Keratinocyte (primary cell): ENCODE results near the gene C12orf42. TPM values are rescaled to one million over a fixed set of nuclear protein-coding genes. Genes with fewer than 3 reads are reported as not detected.

Experiments
- DNase-seq: peaks from one replicate; pipeline ENCODE4 v3.0.0-alpha.2; 2011; ENCODE audit warnings: low read depth, missing footprints, low spot score
- FAIRE-seq: peaks from 2 replicates; lab custom pipeline; 2011; peaks lifted over from hg19 to GRCh38; lab: Jason Lieb, UNC
- H2AFZ ChIP-seq: 2 replicates; pipeline ENCODE4 v1.6.0; 2012; ENCODE audit warnings: low read length, control low read depth, inconsistent platforms; ENCODE audit not compliant: control insufficient read depth
- H3K27ac ChIP-seq: 2 replicates; pipeline ENCODE4 v1.5.1; 2011; ENCODE audit warnings: low read length; ENCODE audit not compliant: control insufficient read depth, insufficient read depth
- H3K27me3 ChIP-seq: 3 replicates; pipeline ENCODE4 v1.6.0; 2011; ENCODE audit warnings: low read length; ENCODE audit not compliant: control insufficient read depth, insufficient read depth; ENCODE audit errors: extremely low read depth
- H3K36me3 ChIP-seq, 2 experiments: 2 replicates in 1 of 2; 3 replicates in 1 of 2; pipeline ENCODE4 v1.5.1; 2011; ENCODE audit warnings: low read length in 2 of 2, mild to moderate bottlenecking in 1 of 2; ENCODE audit not compliant: control insufficient read depth in 2 of 2, insufficient read depth in 2 of 2; ENCODE audit errors: extremely low read depth in 1 of 2
- H3K4me1 ChIP-seq: 3 replicates; pipeline ENCODE4 v1.5.1; 2011; ENCODE audit warnings: low read length; ENCODE audit not compliant: control insufficient read depth, insufficient read depth; ENCODE audit errors: extremely low read depth
- H3K4me2 ChIP-seq: 3 replicates; pipeline ENCODE4 v1.6.0; 2011; ENCODE audit warnings: low read depth, low read length; ENCODE audit not compliant: control insufficient read depth, insufficient read depth; ENCODE audit errors: extremely low read depth
- H3K4me3 ChIP-seq, 3 experiments: fragments of 200-600 bp in 1 of 3; sonication (generic) in 1 of 3; 2 replicates in 2 of 3; 3 replicates in 1 of 3; pipeline ENCODE4 v1.5.1; 2011 to 2016; ENCODE audit warnings: low read length in 3 of 3, mild to moderate bottlenecking in 3 of 3, control low read depth in 2 of 3, inconsistent platforms in 1 of 3, low read depth in 1 of 3, mixed read lengths in 1 of 3, mixed run types in 1 of 3, moderate library complexity in 1 of 3; ENCODE audit not compliant: control insufficient read depth in 2 of 3, insufficient read depth in 2 of 3; ENCODE audit errors: extremely low read depth in 1 of 3
- H3K79me2 ChIP-seq: 2 replicates; pipeline ENCODE4 v1.6.0; 2012; ENCODE audit warnings: low read length; ENCODE audit not compliant: control insufficient read depth, insufficient read depth
- H3K9ac ChIP-seq: 3 replicates; pipeline ENCODE4 v1.6.0; 2011; ENCODE audit warnings: low read length; ENCODE audit not compliant: control insufficient read depth, insufficient read depth; ENCODE audit errors: extremely low read depth
- H3K9me1 ChIP-seq: 3 replicates; pipeline ENCODE4 v1.6.0; 2011; ENCODE audit warnings: low read length; ENCODE audit not compliant: control insufficient read depth, insufficient read depth; ENCODE audit errors: extremely low read depth
- H3K9me3 ChIP-seq: 2 replicates; pipeline ENCODE4 v1.5.1; 2012; ENCODE audit warnings: low read depth, low read length; ENCODE audit not compliant: control insufficient read depth
- H4K20me1 ChIP-seq: 3 replicates; pipeline ENCODE4 v1.6.0; 2011; ENCODE audit warnings: low read length; ENCODE audit not compliant: control insufficient read depth, insufficient read depth; ENCODE audit errors: extremely low read depth
- CTCF ChIP-seq, 3 experiments: IDR thresholded peaks in 1 of 3; conservative IDR thresholded peaks in 1 of 3; optimal IDR thresholded peaks in 1 of 3; 2 replicates in 2 of 3; 3 replicates in 1 of 3; pipeline versions ENCODE3 to v1.5.1; 2011; ENCODE audit warnings: low read length in 3 of 3, mild to moderate bottlenecking in 3 of 3, moderate library complexity in 2 of 3, control low read depth in 1 of 3, inconsistent platforms in 1 of 3; ENCODE audit not compliant: insufficient read depth in 2 of 3; ENCODE audit errors: extremely low read depth in 1 of 3
- EZH2 ChIP-seq: IDR thresholded peaks from one replicate; pipeline ENCODE4 v1.6.1; 2012; ENCODE audit warnings: inconsistent platforms, mild to moderate bottlenecking, low read length, moderate library complexity
- dilution Hi-C: fragments of 300-500 bp; cut with MboI; formaldehyde crosslinking; loops from one replicate; pipeline ENCODE4 v1.7.0; 2020; ENCODE audit warnings: low sequenced_read_pairs; ENCODE audit not compliant: extremely low pct_ligation_motif_present
- polyA plus RNA-seq, 5 experiments: library from polyadenylated mRNA; depleted of rRNA in 3 of 5; stranded (reverse) in 3 of 5; stranded (forward) in 1 of 5; unstranded in 1 of 5; fragments of >200 nt; gene quantifications; 1 replicate in 1 of 5; 2 replicates in 3 of 5; 3 replicates in 1 of 5; pipeline versions ENCODE4 v1.2.1 to v1.2.3, GENCODE V29; 2011 to 2012; ENCODE audit warnings: missing spikeins in 2 of 5, low read depth in 1 of 5, low replicate concordance in 1 of 5

Gene C12orf42
- polyA plus RNA-seq, 1 donor (not counting 4 experiments of a cell fraction or from before 2014, with no cell fraction given) = 0.08 TPM

DNA sequence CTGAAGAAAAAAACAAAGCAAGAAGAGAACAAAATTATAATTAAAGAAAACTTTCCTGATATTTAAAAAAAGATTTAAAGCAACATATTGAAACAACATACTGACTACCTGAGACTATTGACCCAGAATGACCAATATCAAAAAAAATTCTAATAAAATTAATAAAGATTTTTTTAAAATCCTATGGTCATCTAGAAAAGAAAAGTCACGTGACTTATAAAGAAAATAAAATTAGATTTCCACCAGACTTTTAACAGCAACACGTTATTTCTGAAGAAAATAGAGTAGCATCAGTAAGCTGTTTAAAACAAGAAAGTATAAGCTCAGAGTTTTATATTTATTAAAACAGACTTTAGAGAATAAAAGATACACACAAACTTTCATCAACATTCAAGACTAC, 238.0 kb downstream of the C12orf42 start:
- H2AFZ ChIP-seq = no peak overlapping the region
- H4K20me1 ChIP-seq = no peaks in the 10 kb centered on the region
- H3K9me3 ChIP-seq = no peaks in the 10 kb centered on the region
- FAIRE-seq (no peak), DNase-seq (no peak)
- H3K4me3 ChIP-seq = no peak overlapping the region
- no peaks in the 10 kb centered on the region for H3K36me3 ChIP-seq
- no peak overlapping the region for H3K4me2 ChIP-seq
- no peaks in the 10 kb centered on the region for H3K9me1 ChIP-seq
- dilution Hi-C loops = no loop called here
- H3K27ac ChIP-seq = no peak overlapping the region
- no peaks in the 10 kb centered on the region for H3K4me1 ChIP-seq
- H3K27me3 ChIP-seq = no peaks in the 10 kb centered on the region
- no peaks in the 10 kb centered on the region for H3K79me2 ChIP-seq
- TF ChIP-seq CTCF (optimal IDR thresholded peaks at IDR 0.05 in 1 of 3, IDR thresholded peaks at IDR 0.05 in 1 of 3, conservative IDR thresholded peaks at IDR 0.05 in 1 of 3; ENCODE audit: extremely low read depth in 1 of 3, insufficient read depth in 2 of 3, low read length in 3 of 3) (no peak), EZH2 (no peak)
- no peak overlapping the region for H3K9ac ChIP-seq

Other genes with a start within 250 kb of the C12orf42 start
- not detected in 3 replicates for gene STAB2, start 91.3 kb upstream of the C12orf42 start, polyA plus RNA-seq